ENCODE measurements around the gene SUCO.

- TF ChIP-seq ZNF274 (IDR thresholded peaks at IDR 0.05; ENCODE audit: low read depth, low read length) (no peak), YY1 (IDR thresholded peaks at IDR 0.05; ENCODE audit: insufficient read depth, insufficient read length) (no peak), SUZ12 (IDR thresholded peaks at IDR 0.05; ENCODE audit: extremely low read depth, insufficient read depth, insufficient read length) (no peak)
These were observed 26.7 kb downstream of the SUCO start for GRCh38 chr1:172559572-172560210.
